ENCODE results near the gene TRPC4AP. TPM values are rescaled to one million over a fixed set of nuclear protein-coding genes. Genes with fewer than 3 reads are reported as not detected.

The TRPC4AP gene
- total RNA-seq, 4 donors from 2014 or later, result 62.7 to 101 (median 80.8) TPM

- Histone ChIP-seq H3K4me3 (no peak overlapping the region), H3K27me3 (no peaks in the 10 kb centered on the region), H3K4me1 (no peaks in the 10 kb centered on the region), H3K9me3 (no peaks in the 10 kb centered on the region), H3K27ac (no peak overlapping the region), H3K36me3 (no peaks in the 10 kb centered on the region)
- TF ChIP-seq, protein P1, sequence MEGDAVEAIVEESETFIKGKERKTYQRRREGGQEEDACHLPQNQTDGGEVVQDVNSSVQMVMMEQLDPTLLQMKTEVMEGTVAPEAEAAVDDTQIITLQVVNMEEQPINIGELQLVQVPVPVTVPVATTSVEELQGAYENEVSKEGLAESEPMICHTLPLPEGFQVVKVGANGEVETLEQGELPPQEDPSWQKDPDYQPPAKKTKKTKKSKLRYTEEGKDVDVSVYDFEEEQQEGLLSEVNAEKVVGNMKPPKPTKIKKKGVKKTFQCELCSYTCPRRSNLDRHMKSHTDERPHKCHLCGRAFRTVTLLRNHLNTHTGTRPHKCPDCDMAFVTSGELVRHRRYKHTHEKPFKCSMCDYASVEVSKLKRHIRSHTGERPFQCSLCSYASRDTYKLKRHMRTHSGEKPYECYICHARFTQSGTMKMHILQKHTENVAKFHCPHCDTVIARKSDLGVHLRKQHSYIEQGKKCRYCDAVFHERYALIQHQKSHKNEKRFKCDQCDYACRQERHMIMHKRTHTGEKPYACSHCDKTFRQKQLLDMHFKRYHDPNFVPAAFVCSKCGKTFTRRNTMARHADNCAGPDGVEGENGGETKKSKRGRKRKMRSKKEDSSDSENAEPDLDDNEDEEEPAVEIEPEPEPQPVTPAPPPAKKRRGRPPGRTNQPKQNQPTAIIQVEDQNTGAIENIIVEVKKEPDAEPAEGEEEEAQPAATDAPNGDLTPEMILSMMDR (IDR thresholded peaks at IDR 0.05), result no peak
- no peak for TF ChIP-seq POLR2A (IDR thresholded peaks at IDR 0.05)
- no peak for DNase-seq
These were observed 127.6 kb downstream of the TRPC4AP start for GRCh38 chr20:34965051-34965450.

GRCh38 chr20:34964486-34964885 is 128.1 kb downstream of the TRPC4AP start:
- DNase-seq, result no peak
- H3K27me3 ChIP-seq, result no peaks in the 10 kb centered on the region
- no peak overlapping the region for H3K27ac ChIP-seq
- no peak for TF ChIP-seq POLR2A (IDR thresholded peaks at IDR 0.05)
- TF ChIP-seq, protein P1 (IDR thresholded peaks at IDR 0.05), result no peak
- no peaks in the 10 kb centered on the region for H3K36me3 ChIP-seq
- H3K9me3 ChIP-seq, result no peaks in the 10 kb centered on the region
- no peaks in the 10 kb centered on the region for H3K4me1 ChIP-seq
- H3K4me3 ChIP-seq, result no peak overlapping the region

DNA sequence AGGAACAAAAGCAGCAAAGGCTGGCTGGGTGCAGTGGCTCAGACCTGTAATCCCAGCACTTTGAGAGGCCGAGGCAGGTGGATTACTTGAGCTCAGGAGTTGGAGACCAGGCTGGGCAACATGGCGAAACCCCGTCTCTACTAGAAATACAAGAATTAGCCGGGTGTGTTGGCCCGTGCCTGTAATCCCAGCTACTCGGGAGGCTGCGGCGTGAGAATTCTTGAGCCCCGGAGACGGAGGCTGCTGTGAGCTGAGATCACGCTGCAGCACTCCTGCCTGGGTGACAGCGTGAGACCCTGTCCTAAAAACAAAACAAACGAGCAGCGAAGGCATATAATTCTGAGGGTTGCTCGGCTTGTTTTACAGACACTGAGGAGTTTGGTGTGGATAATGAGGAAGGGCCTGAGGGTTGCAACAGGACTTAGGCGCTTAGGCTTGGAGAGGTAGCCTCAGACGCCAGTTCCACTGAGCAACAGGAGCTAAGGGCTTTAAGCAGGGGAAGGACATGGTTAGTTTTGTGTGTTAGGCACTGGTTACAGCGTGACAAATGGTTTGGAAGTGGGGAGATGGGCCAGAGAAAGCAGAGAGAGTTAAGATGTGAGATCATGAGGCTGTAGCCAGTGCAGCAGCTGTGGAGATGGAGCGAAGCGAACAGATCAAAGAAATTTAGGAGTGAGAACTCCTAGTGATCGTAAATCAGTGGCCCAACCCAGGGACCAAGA is 135.7 kb downstream of the TRPC4AP start:
- H3K36me3 ChIP-seq, result no peaks in the 10 kb centered on the region
- peaks cover 0 to 10% (median 3%) of the 10 kb centered on the region in 4 donors for H3K4me1 ChIP-seq
- H3K27ac ChIP-seq, result no peak overlapping the region
- H3K4me3 ChIP-seq, result no peak overlapping the region
- H3K9me3 ChIP-seq, result no peaks in the 10 kb centered on the region
- no peak for TF ChIP-seq POLR2A (IDR thresholded peaks at IDR 0.05)
- TF ChIP-seq, protein P1 (IDR thresholded peaks at IDR 0.05), result no peak
- no peaks in the 10 kb centered on the region for H3K27me3 ChIP-seq
- no peak for DNase-seq

GRCh38 chr20:34956041-34956458 is 136.6 kb downstream of the TRPC4AP start:
- H3K4me1 ChIP-seq, result peaks cover 0 to 17% (median 3%) of the 10 kb centered on the region in 4 donors
- H3K4me3 ChIP-seq, result peak overlapping the region; percentile 57 to 77 (median 73)
- H3K27ac ChIP-seq, result peak overlapping the region; percentile 74 to 95 (median 85)
- no peaks in the 10 kb centered on the region for H3K27me3 ChIP-seq
- TF ChIP-seq, protein P1 (IDR thresholded peaks at IDR 0.05), result no peak
- TF ChIP-seq POLR2A (IDR thresholded peaks at IDR 0.05), result no peak
- no peaks in the 10 kb centered on the region for H3K36me3 ChIP-seq
- H3K9me3 ChIP-seq, result no peaks in the 10 kb centered on the region
- DNase-seq, result no peak

GRCh38 chr20:34955231-34956040 is 137.2 kb downstream of the TRPC4AP start, which contains the start of the genes GSS and MYH7B:
GSS (minus strand) TSS chr20:34955806; CDS start chr20:34951852, 3,954 bp downstream.
MYH7B (plus strand) TSS chr20:34955868; CDS start chr20:34978006, 22,138 bp downstream.
- H3K4me1 ChIP-seq, result peaks cover 0 to 21% (median 3%) of the 10 kb centered on the region in 4 donors
- peak; percentile 97 to 99 (median 99) for DNase-seq
- H3K4me3 ChIP-seq, result peak within 1 kb of the TSS; percentile 57 to 77 (median 73)
- no peaks in the 10 kb centered on the region for H3K27me3 ChIP-seq
- H3K27ac ChIP-seq, result peak within 1 kb of the TSS; percentile 74 to 95 (median 85)
- no peaks in the 10 kb centered on the region for H3K9me3 ChIP-seq
- H3K36me3 ChIP-seq, result no peaks in the 10 kb centered on the region
- TF ChIP-seq POLR2A (IDR thresholded peaks at IDR 0.05), result peak; percentile 53 to 87
- TF ChIP-seq, protein P1 (IDR thresholded peaks at IDR 0.05), result peak in 4 of 6 experiments; percentile 40 to 72 (median 55)
